Activated CD4-positive, alpha-beta T cell treated with anti-CD3 and anti-CD28 coated beads, Interleukin-2, Interleukin-4, amounts not matched to agents 100 ng/mL and 50 ng/mL, durations not matched to agents 16 hours and 8 hours (primary cell): ENCODE measurements around the gene GP1BB.

Experiments used
- DNase-seq: peaks from one replicate; pipeline ENCODE4 v3.0.0-alpha.2; 2020; ENCODE audit warnings: low spot score

GP1BB gene

DNA sequence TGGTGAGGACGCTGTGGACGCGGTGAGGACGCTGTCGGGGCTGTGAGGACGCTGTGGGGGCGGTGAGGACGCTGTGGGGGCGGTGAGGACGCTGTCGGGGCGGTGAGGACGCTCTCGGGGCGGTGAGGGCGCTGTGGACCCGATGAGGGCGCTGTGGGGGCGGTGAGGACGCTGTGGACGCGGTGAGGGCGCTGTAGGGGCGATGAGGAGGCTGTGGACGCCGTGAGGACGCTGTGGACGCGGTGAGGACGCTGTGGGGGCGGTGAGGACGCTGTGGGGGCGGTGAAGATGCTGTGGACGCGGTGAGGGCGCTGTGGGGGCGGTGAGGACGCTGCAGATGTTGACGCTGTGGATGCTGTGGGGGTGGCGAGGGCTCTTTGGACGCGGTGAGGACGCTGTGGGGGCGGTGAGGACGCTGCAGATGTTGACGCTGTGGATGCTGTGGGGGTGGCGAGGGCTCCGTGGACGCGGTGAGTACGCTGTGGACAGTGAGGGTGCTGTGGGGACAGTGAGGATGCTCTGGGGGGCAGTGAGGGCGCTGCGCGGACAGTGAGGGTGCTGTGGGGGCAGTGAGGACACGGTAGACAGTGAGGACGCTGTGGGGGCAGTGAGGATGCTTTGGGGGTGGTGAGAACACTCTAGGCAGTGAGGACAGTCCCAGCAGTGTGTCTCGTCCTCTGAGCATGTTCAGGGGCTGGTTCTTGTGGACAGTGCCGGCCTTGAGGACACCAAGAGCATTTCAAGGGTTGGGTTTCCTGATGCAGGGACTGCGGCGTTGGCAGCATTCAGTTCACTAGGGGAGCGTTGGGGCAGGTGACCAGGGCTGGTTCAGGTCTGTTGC, 4.2 kb downstream of the GP1BB start:
- DNase-seq, result no peak

DNA sequence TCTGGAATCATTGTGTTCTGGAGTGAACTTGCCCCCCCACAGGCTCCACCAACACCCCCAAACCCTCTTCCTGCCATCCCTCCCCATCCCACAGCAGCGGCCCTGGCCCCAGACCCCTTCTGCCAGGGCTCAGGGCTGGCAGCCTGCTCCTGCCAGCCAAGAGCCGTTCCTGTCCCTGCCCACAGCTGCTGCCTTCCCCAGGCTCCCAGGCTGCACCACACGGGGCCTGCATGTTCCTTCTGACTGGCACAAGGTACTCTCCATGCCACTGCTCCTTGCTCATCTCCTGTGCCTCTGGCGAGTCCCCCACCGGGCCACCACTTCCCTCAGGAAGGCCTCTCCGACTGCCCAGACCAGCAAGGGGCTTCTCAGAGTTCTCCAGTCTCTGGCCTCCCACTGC, 4.9 kb downstream of the GP1BB start:
- no peak for DNase-seq

DNA sequence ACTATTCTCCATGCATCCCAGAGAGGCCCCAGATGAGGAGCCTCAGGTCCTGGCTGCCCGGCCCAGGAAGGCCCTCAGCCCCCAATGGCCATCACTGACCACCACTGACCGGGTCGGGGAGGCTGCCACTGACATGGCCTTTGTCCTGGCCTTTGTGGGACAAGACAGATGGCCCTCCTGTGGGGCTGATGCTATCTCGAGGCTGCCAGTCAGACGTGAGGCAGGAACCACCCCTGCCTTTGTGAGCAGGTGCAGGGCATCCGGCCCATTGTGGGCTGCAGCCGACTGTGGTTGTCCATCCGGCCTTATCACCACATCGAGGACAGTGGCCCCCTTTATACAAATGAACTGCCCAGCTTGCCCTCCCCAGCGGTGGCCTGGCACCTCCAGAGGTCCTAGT, 5.5 kb downstream of the GP1BB start:
- DNase-seq, result no peak

DNA sequence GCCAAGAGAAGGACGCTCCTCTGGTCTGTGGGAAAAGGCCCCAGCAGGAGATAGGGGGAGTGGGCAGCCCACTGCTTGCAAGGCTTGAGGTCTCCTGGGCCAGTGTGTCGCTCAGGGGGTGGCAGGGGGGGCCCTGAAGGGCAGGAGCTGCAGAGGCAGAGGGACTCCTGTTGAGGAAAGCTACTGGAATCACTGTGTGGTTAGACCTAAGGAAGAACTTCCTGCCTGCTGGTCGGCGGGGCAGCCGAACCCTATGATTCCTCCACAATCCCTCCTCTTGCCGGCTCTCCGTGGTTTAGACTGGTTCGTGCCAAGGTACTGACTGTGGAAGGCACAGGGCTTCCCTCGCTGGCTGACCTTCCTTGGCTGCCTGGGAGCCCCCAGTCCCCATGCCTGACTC, 6.2 kb downstream of the GP1BB start:
- DNase-seq, result no peak

DNA sequence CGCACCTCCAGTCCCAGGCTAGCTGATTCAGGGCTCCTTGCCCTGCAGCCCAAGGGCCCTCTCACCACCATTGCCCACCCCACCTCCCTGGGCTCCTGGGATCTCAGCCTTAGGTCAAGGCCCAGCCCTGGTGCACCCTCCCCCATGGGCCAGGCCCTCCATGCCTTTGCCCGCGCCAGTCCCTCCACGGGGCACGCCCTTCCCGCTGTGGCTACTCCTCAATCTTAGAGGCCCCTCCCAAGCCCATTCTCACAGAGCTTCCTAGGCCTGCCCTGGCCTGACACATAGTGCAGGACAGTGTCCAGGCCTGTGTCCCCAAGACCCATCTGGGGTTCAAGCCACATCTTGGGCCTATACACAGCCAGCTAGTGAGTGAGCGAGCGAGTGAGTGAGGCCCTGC, 6.9 kb downstream of the GP1BB start:
- DNase-seq, result no peak

DNA sequence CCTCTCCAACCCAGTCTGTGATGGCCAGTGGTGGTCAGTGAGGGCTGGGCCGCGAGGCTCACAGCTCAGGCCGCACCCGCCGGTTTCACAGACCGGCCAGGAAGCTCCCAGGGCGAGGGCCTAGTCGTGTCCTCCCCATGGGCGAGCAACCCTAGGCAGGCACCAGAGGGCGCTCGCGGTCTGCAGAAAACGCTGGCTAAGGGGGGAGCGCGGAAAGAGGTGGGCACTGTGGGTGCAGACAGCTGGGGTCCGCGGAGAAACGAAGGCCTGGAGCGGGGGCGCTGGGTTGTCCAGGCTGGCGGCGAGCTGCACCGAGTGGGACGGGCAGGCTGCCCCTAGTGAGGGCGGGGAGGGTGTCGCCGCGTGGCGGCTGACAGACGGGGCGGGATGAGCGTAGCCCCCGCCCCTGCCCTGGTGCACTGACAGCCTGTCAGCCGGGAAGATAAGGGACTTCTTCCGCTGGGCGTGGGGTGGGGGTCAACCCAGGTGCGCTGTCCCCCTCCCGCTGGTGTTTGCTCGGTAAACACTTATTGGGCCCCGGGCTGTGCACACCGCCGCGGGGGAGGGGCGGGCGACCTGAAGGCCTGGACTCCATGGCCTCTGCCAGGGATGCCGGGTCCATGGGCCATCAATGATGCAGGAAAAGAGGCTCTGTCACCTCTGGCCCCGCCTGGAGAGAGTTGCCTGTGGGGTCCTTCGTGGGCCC, 7.5 kb downstream of the GP1BB start:
- peak; percentile 77 for DNase-seq

DNA sequence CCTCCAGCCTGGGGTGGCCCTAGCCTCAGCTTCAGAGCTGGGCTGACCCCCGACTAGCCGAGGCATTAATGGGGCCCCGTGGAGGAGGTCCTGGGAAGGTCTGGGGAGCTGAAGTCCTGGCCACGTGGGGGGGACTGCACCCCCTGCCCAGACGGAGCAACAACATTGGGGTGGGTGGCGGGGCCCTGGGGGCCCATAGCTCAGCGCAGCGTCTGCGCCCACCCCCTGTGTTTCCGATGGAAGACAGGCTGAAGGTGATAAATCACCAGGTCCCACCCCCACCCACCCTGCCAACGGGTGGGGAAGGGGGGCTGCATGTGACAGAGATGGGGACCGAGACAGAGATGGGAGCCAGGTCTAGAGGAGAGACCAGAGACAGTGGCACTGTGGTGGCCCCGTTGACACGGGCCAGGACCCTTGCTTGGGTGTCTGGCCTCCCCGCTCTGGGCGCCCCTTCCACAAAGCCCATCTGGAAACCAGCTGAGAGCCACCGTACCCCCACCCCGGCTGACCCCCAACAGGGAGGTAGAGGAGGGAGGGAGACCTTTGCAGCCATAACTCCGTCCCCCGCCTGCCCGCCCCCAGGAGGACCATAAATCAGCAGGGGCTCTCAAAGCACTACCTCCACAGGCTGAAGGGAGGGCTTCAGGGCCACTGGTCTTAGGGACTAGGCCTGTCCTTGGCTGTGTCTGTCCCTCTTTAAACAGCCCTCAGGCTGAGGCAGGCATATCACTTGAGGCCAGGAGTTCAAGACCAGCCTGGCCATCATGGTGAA, 8.2 kb downstream of the GP1BB start:
- DNase-seq, result no peak

DNA sequence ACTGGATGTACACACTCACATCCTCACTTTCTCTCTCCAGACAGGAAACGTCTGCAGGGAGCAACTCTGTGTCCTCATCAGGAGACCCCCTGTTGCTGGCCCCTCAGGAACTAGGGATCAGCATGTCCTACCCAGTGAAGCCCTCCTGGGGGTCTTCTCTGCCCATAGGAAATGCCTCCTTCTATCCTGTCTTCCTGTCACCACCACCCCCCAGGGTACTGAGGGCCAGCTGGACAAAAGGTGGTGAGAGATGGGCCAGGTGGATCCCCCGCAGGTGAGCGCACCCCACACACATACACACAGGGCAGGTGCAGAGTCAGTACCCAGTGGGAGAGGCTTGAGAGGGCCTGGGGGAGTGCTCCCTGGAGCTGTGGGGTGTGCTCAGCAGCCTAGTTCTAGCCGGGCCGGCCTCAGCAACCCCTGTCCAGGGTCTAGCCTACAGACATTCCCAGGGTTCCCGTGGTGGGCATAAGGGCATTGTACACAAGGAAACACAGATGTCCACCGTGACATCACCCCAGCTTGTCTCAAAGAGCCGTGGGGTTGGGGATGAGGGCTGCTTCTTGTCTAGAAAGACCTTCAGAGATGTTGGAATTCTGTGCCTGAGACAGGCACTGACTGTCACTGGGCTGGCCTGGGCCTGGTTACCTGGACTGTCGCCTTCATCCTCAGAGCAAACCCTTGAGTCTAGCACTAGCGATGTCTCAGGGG, 9.2 kb downstream of the GP1BB start:
- DNase-seq, result no peak

DNA sequence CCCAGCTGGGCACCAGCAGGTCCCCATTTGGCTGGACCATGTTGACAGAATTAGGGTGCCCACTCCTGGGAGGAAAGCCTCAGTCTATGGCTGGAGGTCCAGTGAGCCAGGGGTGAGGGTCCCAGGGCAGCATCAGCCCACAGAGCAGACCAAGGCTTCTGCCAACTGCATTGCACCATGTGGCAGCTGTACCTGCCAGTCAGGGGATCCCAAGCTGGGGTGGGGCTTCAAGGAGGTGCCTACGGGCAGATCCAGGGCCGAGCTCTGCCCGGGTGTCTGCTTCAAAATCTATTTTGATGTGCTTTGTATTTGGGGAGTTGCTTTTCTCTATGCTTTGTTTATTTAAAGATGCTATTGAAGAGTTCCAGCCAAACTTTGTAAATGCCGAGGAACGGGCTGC, 10.4 kb downstream of the GP1BB start:
- DNase-seq, result no peak

DNA sequence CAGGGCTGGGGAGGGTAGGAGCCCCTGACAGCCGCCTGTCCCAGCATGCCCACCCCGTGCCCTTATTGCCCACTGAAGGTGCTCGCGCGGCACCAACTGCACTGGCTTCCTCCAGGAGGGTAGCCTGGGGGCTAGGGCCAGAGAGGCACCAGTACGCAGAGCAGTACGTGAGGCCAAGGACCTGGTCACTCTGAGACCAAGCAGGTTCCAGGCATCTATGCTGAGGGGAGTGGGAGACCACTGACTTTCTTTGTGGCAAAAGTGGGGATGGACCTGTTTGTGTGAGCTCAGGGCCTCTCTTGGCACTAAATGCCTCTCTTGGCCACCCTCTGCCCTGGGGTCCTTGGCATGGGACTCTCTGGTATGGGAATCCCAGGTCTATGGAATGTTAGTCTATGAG, 10.8 kb downstream of the GP1BB start:
- no peak for DNase-seq

DNA sequence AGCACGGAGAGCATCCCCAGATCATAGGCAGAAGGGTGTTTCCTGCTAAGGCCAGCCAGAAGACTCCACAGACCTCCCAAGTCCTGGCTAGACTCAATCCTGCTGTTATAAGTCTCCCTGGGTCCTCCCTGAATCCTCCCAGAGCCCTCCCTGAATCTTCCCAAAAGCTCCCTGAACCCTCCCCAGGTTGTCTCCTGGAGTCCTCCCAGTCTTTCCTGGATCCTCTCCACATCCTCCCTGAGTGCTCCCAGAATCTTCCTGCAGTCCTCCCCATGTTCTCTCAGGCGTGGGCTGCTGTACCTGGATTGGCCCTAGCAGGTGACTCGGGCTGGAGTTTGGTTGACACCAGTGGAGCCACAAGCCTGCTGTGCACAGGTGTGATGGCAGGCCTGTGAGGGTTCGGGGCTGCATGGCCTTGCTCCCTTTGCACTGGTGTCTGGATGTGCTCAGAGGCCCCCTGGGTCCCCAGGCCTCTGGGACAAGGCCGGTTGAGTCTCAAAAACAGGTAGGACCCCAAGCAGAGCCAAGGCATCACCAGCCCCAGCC, 11.6 kb downstream of the GP1BB start:
- DNase-seq, result no peak

DNA sequence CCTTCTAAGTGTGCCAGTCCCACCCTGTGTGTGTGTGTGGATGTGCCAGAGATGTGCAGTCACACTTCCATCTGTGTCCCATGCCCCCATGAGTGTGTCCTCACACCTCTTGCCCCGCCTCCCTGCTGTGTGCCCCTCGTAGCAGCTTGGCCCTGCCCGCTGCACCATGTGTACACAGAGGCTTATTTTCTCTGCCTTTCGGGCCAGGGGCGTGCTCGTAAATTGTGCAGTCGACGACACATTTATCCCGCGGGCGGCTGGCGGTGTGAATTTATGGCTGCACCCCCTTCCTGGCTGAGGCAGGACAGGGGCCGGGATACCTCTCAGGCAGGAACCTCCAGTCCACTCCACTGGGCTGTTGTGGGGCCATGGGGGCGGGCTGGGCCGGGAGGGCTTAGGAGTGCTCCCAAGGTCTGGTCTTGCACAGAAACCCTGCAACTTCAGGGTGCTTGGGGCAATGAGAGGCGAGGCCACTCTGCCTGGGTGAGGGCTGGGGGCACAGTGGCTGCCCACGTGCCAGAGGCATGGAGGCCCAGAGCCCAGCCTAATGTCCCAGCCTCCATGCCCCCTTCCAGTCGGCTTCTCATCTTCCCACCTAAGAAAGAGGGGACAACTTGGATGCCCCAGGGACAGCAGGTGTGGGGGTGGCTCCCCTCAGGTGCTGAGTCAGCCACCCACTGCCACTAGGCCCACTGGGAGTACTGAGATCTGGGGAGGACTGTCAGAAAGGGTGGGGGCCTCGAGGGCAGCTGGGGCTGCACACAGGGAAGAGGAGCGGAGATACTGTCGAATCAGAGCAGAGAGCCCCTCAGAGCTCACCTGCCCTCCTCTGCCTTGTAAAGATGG, 12.5 kb downstream of the GP1BB start:
- no peak for DNase-seq

DNA sequence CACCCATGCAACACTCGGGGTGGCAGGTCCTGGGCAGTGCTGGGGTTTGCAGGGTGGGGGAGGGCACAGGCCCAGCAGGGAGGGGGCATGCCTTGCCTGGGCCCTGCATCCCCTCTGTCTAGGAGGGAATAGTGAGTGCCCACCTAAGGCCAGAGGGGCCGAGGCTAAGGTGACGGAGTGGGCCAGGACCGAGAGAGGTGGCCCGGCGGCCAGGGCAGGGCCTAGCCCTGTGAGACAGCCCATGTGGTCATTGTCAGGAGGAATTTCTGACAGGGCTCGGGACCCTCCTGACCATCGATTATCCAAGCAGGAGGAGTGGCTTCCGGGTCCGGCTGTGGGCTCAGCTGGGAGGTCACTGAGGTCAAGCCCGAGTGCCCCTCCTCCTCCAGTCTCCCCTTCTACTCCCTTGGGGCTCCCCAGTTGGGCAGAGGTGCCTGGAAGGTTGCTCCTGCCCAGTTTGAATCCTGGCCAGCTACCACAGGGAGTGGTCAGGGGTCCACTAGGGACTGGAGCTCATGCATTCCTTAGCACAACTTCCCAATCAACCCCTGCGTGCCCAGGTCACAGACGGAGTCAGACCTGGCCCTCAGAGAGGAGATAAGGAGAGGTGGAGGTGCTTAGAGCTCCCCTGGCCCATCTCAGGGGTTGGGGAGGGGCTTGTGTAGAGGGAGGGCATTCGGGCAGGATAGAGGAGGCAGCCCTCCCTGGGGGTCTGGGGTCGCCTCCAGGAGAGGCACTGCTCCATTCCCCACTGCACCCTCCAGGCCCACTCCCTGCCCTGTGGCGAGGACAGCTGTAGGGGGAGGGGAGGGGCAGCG, 14.7 kb downstream of the GP1BB start:
- DNase-seq, result no peak

DNA sequence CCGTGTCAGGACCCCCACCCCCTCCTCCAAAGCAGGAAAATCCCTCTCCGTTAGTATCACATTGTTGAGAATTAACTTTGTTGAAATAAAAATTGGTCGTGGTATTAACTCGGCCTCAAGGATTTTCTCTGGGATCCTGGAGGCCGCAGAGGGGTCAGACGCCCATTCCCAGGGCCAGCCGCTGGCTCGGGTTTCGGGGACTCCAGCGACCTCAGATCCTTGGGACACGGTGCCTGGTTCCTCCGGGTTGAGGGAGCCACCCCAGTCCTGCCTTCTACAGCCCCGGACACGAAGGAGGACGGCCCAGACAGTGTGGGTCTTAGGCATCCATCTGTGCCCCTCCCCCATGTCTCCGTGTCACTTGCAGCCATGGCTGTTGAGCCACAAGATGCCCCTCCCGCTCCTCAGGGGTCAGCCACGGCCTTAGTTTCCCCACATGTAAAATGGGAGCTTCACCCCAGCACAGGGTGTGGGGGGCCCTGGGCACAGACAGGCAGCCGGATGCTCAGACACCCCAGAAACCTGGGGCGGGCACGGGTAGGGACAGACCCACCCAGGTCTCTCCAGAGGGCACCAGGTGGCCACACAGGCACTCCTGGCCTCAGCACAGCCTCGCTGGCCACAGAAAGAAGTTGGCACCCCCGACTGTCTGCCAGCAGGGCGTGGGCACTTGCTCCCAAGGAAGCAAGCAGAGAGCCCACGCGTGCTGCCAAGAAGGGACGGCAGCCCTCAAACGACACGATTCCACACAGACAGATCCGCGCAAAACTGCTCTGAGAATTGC, 15.5 kb downstream of the GP1BB start:
- no peak for DNase-seq

DNA sequence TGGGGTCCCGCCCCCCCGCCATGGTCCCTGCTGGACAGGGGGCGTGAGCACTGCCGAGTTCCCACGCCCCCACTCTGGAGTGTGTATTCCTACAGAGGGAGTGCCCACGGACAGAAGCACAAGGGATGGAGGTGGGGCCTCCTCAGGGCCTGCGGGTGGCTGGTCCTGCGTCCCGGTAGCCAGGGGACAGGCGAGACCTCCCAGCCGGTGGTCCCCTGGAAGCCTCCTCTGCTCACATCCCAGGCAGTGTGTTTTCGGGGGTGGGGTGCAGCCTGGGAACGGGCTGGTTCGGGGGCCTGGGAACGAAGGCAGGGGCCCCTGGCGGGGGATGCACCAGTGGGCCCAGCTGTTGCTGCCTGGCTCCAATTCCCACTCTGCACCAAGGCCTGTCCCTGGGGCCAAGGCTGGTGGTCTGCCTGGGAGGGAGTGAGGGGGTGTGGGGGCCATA, 16.1 kb downstream of the GP1BB start:
- no peak for DNase-seq

DNA sequence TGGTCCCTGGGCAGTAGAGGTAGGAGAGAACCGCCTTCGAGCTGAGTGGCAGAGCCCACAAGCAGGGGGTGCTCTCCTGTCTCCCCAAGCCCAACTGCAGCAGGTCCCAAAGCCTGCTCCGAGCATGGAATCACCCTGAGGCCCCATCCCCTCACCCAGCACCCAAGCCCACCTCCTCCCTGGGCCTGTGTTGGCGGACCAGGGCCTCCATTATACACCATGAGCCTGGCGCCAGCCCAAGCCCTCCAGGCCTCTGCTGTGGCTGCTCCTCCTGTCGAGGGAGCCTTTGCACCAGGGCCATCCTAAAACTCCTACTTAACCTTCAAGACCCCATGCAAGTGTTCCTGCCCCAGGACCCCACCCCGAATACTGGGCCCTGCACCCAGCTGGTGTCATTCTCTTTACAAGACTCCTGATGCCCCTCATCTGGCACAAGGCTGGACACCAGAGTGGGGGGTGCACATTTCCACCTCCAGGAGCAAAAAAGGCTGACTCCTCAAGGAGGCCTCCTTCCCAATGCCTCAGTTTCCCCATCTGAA, 16.6 kb downstream of the GP1BB start:
- no peak for DNase-seq

DNA sequence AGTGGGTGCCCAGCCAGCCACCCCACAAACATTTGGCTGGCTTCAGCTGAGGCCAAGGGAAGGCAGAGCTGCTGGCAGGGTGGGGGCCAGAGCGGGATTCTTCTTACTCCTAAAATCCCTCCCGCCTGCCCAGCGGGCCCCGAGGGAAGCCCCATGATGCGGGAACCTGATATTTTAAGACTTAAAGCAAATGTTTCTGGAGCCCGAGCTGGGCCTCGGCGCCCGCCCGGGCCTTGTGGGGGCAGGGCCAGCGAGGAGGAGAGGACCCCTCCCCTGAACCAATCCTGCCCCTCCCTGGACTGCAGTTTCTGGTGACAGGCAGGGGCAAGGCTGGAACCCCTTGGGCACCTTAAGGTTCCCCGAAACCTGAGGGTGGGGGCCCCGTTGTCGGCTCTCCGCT, 17.2 kb downstream of the GP1BB start:
- no peak for DNase-seq

DNA sequence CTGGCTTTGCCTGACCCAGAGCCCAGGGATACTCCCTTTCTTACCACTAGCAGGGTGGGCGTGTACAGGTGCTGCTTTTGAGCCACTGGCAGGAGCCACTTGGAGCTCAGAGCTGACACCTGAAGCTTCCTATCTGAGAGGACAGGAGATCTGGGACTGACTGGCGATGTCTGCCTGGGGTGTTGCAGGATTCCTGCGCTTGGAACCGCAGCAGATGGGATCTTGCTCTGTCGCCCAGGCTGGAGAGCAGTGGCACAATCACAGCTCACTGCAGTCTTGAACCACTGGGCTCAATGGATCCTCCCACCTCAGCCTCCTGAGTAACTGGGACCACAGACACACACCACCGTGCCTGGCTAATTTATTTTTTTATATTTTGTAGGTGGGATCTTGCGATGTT, 17.7 kb downstream of the GP1BB start:
- DNase-seq, result no peak
